ENCODE data around the gene ATP8B4.

The ATP8B4 gene

DNA sequence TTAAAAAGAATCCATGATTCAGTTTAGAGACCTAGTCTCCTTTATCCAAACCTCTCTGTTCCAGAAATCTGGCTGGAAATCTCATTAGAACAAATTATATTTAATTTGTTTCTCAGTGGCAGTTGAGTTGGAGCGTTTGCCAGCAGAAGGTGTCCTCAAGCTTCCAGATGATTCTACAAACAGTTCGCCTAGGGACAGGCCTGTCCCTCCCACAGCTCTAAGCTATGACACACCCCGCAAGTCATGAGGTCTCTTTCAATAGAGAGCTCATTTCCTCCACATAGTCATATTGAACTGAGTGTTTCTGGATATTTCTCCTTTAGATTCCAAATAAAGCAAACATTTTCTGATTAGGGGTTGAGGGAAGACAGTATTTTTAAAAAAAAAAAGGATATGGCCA, 230.3 kb downstream of the ATP8B4 start:
- no peak for FAIRE-seq

- FAIRE-seq: no peak
Observed at GRCh38 chr15:49888323-49888693, 230.7 kb downstream of the ATP8B4 start.

DNA sequence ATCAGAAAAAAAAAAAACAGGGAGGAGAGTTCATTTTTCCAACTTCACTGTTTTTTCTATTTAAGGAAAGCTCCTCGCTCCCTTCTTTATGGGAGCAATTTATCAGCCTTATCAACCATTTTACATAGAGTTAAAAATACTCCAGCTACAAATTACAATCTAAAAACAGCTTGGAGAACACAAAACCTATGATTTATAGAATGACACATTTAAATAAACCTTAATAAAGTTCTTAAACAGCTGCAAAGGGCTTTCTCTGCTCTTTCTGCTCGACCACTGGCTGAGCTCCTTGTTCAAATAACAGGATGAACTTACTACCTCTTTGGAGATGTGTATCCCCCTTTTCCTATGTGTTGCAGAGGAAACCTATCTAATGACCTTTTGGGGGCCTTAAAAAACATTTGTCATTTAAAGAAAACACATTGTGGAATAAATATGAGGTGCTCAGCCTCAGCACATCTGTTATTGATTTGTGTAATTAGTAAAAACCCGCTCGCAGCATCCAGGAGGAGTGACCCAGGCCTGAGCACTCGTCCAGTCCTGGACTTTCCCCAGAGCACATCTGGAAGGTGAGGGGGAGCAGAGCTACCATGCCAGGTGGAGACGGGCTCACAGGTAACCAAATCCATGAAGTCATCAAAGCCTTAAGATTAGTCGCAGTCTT, 231.2 kb downstream of the ATP8B4 start:
- no peak for FAIRE-seq

- no peak for FAIRE-seq
Observed at GRCh38 chr15:49883121-49883520, 235.9 kb downstream of the ATP8B4 start.

DNA sequence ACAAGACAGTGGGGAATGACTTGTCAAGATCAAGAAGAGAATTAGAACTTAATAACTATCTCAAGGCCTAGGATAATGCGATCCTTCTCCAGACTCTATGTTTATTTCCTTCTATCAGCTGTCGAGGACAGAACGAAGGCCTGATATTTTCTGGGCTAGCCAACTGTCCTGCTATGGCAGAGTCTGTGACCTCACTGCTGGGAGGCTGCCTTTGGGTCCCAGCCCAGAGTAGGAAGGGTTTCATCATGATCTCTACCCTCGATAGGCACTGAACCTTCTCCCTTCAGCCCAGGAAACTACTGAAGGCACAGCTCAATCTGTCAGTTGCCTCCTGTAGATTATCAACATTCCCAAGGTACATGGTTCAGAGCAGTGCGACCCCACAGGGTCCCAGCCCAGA, 237.2 kb downstream of the ATP8B4 start:
- no peak for FAIRE-seq

DNA sequence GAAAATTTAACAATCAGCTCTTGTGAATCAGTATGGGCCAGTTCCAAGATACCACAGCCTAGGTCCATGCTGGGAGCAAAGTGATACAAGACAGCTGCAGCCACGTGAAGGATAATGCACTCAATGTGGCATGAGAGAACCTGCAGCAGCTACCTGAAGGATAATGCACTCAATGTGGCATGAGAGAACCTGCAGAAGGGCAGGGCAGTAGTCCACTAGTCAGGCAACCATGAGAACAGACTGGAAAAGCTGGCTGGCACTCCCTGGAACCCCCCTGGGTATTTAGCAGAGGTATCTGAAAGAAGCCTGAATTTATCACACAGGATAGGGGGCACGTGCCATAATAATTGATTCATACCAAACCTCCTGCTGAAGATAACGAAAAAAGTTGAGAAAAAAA, 237.6 kb downstream of the ATP8B4 start:
- FAIRE-seq: no peak

- no peak for FAIRE-seq
Observed at GRCh38 chr15:49877873-49878521, 241.0 kb downstream of the ATP8B4 start.

DNA sequence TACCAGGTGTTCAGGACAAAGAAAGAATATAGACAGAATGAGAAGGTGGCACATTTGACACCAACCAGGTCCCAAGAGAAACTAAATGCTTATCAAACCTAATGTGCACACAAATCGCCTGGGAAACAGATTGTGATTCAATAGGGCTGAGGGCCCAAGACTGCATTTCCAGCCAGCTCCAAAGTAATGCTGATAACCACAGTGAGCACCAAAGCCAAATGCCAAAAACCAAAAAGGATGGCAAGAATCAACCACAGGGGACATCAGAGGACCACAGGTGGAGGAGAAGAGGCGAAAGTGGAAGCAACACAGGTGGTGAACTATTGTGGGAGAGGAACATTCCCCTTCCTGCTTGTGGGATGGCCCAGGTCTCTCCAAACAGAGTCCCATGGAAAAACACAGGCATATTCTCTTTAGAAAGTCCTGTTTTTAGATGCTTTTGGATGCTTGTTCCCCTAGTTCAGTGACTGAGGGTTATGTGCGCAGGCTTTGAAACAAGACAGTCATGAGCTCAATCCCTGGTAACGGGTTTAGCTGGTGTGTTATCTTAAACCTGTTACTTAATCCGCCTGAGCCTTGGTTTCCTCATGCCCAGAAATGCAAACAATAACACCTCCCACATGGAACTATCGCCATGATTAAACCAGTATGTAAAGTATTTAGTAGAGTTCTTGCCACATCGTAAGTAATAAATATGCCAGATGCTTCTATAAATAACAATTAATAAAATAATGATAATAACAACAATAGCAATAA, 241.7 kb downstream of the ATP8B4 start:
- no peak for FAIRE-seq

- FAIRE-seq: no peak
Observed at GRCh38 chr15:49876401-49877038, 242.5 kb downstream of the ATP8B4 start.

- no peak for FAIRE-seq
Observed at GRCh38 chr15:49875392-49875791, 243.6 kb downstream of the ATP8B4 start.

GRCh38 chr15:49870472-49870871, 248.6 kb downstream of the ATP8B4 start:
- no peak for FAIRE-seq

GRCh38 chr15:49868348-49868747, 250.7 kb downstream of the ATP8B4 start:
- FAIRE-seq: no peak

DNA sequence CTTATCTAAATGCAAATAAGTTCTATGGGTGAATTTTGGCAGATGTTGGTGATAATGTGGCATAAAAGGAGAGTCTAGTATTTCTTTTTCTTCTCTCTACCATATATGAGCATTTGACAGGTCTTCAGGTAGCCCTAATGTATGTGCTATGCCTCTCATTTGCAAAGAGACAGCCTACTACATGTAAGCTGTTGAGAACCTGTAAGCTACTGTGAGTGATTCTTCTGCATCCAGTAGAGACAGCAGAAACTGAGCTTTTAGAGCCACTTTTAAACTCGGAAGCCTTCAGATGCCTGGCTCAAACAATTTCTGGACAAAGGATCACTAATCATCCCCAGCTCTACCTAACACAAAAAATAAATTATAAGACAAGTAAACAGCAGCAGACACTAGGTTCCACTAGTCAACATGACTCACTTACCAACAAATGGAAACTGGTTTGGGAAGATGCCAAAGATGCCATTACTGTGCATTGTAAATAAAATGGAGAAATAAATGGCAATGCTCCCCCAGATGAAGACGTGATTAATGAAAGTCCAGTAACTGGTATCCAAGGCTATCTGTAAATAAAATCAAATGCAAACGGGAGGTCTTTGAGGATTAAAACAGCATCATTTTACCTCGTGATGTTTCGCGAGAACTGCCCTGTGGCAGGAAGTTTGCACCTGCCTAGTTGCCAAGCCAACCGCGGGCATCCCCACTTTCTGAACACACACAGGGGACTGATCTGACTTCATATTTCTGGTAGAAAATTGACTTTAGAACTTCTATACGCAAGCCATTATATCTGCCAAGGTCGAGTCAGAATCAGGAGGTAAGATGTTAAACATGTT, 252.9 kb downstream of the ATP8B4 start:
- no peak for FAIRE-seq

GRCh38 chr15:49864251-49864650, 254.8 kb downstream of the ATP8B4 start:
- no peak for FAIRE-seq

DNA sequence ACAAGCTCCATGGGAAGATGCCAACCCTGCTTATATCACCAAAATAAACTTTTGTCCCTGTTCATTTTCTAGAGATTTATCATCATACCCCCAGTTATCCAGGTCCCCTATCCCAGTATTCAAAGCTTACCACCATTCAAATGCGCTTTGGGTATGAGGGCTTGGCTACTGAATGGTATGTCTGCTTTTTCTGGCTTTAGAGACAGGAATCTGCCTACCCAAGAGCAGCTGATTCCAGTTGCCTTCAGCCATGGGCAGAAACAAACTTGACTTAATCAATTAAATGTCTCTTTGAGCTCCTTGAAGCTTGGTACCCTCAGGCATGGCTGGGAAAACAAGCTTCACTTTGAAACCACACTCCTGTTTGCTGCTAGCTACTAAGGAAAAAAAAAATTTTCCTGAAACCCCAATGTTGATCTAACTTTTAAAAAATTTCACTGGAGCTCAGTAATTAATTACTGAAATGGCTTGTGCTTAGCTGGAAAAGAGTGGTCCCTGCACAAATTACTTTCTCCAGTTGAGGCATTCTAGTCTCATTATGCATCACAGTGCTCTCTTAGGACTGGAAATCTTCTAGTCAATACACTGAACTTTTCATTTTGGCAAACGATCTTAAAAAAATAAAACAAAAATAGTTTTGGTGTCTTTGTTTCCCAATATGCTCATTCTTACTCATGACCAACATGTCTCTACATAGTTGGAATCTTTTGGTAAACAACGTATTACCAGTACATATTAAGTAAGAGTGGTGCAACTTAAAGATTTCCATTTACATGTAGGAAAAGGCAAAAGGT, 255.4 kb downstream of the ATP8B4 start:
- no peak for FAIRE-seq

- FAIRE-seq: no peak
Observed at GRCh38 chr15:49860101-49860500, 258.9 kb downstream of the ATP8B4 start.

DNA sequence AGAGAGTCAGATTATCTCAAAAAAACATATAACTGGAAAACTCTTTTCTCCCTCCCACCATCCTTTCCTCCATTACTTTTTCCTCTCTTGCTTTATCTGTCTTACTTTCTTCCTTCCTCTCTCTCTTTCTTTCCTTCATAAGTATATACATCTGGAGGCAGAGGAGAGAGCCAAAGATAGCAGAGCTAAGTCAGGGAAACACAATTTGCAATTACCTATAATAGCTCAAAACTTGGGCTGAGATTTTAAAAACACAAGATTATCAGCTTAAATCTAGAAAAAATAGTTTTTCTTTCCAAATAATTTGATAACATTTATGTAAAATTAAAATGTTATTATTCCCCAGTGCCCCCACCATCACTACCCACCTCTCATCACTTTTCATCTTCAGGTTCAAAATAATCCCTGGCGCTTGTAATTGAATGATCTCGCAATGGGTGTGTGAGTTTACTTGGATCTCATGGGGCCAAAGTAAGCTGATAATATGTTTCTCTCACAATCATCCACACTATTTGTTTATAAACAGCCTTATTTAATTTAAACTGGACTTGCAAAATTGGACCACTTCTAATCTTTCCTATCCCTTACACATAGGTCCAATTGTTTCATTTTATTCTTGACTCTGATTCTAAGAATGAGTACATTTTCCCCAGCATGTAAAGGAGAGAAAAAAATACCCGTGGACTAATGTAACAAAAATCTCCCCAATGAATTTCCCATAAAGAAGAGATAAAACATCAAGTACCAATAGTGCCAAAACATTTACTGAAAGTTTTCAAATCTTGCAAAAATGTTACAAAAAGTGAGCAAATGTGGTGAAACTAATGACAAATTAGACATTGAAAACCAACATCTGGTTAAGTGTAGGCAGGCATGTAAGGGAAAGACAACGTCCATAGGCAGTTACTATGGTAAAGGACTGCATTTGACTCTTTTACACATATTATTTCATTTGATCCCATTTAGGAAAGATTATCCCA, 261.2 kb downstream of the ATP8B4 start:
- no peak for FAIRE-seq

GRCh38 chr15:49855917-49856637, 263.0 kb downstream of the ATP8B4 start:
- no peak for FAIRE-seq

GRCh38 chr15:49852756-49853155, 266.3 kb downstream of the ATP8B4 start:
- FAIRE-seq: no peak

- FAIRE-seq: no peak
Observed at GRCh38 chr15:49848807-49849206, 270.2 kb downstream of the ATP8B4 start.

Data from TTC549 (cell line).